Stimulated activated CD4-positive, alpha-beta T cell treated with anti-CD3 and anti-CD28 coated beads, Interleukin-12 subunit alpha, Interleukin-12 subunit beta, amount 100 ng/mL, for 24 hours (primary cell): Measurements from ENCODE around the gene DPYSL3.

Experiments used
- DNase-seq, 2 experiments: peaks; one replicate each; pipeline ENCODE4 v3.0.0-alpha.2; 2020; ENCODE audit warnings: low read depth in 2 of 2

The DPYSL3 gene

DNA sequence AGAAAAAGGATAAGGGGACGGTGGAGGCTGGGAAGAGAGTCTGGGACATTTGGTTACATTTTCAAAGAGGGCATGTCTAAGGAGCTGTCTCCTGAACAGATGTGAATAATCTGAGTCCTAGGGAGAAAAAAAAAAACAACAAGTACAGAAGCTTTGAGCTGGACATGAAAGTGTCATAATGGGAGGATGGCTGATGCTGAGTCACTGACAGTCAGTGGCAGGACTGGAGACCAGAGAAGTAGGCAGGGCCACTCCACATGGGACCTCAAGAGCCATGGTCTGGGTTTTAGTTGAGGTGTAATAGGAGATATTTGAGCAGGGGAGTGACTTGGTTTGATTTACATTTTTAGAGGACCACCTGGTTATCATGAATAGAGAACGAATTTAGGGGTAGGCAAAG, 70.6 kb downstream of the DPYSL3 start:
- no peak for DNase-seq

- DNase-seq: no peak
Measured at GRCh38 chr5:147437161-147437596, 72.7 kb downstream of the DPYSL3 start.

DNA sequence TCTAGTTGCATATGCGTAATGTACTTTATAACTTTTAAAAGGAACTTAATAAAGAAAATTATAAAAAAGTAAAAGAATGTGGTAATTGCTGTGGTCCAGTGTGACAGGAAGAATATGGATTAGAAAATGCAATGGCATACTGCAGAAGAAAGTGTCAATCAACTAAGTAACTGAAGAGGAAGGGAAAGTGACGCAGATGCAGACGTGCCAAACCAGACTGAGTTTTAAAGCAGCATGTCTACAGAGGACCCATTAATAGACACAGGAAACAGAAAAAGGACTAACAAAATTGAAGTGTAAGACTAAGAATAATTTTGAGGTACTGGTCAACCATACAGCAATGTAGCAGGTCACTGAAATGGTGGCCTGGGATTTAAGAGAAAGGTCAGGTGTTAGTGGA, 73.3 kb downstream of the DPYSL3 start:
- no peak for DNase-seq

GRCh38 chr5:147434049-147434448, 75.8 kb downstream of the DPYSL3 start:
- DNase-seq: no peak

DNA sequence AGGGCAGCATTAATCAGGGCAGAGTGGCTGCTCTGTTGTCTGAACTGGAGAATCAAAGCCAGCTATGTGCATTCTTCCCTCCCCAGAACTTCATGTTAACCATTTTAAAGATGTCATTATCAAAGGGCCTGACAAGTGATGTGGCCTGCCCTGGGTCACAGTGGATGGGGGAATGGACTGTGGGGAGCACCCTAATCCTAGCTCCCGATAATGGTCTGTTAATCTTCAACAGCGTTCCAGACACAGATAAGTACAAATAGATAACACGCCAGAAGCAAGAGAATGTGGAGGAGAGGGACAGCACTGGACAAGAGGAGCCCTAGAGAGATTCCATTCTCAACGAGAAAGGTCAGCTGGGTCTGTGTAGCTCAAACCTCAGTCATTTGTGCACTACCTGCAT, 77.5 kb downstream of the DPYSL3 start:
- DNase-seq: no peak

DNA sequence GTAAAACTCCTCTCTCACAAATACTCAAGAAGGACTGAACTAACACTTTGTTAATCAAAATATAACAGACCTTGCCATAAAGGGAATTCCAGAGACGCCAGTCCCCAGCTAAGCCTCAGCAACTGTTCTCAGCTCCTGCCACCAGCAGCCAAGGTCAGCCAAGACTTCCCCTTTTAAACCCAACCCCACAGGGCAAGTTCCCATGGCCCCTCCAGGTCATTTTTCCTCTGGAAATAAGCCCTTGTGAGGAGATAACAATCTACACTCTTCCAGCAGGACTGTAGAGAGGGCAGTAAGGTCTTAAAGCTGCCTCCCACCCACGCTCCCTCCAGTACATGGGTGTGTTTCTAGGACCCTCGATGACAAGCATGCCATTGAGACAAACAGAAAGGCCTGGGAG, 78.3 kb downstream of the DPYSL3 start:
- DNase-seq: no peak

- no peak for DNase-seq
Measured at GRCh38 chr5:147430628-147431027, 79.2 kb downstream of the DPYSL3 start.

DNA sequence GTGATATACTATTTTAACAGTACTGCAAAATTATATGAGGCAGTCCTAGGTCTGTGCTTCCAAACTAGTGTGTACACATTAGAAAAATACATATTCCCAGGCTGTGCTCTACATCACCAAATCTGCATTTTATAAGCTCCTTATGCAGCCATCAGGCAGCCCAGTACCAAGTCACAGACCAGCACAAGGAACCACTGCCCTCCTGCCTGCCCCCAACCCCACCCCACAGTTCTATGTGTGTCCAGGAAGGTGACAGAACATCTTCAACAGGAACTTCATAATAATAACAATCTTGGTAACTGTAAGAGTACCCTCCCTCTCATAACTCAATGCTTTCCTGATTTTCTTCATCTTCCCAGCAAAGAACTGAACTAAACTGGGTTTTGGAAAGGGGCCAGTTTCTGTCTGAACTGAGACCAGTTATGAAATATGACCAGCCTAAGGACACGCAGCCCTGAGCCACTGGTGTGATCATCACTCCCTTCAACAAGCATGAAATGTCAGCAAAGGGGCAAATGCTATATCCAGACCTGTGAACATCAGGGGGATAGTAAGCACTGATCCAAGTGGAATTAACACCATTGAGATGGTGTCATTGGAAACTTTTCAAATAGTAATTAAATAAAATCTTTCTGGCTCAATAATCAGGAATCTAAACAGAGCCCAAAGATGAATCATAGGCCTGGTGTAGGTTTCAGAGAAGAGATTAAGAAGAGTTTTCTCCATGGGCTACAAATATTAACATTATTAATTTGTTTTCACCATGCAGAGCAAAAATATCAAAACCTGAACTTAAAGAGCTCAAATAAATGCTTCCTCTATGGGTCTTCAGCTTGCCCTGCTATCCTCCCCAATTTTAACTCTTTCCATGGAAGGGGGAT, 82.1 kb downstream of the DPYSL3 start:
- DNase-seq: no peak

DNA sequence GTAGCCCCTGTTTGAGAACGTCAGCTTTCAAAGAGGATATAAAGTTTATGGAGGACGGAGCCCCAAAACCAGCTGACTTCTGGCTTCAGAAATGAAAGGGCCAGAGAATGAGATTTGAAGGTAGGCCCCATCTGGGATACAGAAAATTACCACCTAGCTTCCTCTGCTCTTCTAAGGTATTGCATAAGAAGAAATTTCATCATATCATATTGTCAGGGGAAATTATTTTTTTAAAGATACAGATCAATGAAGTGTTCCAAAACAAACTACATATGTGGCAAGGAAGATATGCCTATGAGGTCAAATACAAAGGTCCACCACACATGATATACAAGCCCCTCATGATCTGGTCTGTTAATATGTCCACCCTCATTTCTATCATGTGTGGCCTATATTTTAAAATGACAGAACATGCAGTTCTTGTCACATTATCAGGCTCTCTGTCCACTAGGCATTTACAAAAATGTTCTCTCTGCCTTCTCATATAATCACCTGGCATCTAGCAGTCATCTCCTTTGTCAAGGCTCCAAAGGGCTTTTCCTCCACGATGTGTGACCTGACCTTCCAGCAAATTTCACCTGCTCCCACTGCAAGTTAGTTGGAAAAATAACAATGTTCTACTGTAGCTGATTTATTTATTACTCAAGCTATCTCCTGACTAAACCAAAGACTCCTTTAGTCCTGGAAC, 83.1 kb downstream of the DPYSL3 start:
- no peak for DNase-seq

DNA sequence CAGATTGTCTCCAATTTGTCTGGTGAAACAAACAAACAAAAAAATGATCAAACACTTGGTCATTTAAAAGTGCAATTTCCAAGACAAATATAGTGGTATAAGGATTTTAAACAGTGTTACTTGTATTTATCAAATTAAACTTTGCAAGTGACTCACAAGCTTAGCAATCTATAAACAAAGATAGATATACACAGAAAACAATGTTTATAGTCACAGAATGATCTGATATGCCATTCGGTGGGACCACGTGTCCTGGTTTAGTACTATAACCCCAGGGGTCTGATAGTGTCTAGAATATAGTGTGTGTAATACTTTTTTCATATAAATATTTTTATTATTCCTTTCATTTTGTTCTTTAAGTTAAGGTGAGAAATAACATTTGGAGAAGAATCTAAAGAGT, 91.3 kb downstream of the DPYSL3 start:
- no peak for DNase-seq

- DNase-seq: no peak
Measured at GRCh38 chr5:147417135-147417813, 92.6 kb downstream of the DPYSL3 start.

DNA sequence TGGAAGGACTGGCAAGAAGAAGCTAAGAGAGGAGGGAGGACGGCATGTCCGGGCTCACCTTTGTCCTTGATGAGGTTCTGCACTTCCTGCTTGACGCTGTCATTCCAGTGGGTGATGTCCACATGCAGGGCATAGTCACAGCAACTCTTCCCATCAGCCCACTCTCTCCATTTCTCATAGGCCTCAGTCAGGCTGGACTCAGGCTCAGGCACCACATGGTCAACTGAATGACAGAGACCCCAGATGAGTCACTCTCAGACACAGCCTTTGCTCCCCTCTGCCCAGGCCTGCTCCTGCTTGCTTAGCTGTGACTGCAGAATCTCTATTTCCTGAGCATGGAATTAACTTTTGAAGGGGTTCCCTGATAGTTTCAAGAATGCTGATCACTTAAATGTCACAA, 94.2 kb downstream of the DPYSL3 start:
- no peak for DNase-seq

DNA sequence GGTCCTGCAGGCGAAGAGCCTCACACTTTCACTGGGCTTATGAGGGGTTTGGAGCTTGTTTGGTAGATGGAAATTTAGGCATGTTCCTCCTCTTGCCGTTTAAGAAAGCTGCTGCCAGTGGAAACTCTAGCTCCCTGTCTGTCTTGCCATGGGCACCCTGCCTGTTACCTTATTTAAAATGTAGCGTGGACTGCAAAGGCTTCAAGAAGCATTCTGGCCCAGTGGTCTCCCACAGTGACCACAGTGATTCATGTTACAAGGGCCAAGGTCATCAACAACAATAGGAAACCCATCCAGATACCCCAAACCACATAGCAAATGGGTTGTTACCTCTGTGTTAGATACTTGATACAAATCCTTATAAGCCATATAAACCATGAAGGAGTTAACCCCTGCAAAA, 96.6 kb downstream of the DPYSL3 start:
- DNase-seq: no peak

DNA sequence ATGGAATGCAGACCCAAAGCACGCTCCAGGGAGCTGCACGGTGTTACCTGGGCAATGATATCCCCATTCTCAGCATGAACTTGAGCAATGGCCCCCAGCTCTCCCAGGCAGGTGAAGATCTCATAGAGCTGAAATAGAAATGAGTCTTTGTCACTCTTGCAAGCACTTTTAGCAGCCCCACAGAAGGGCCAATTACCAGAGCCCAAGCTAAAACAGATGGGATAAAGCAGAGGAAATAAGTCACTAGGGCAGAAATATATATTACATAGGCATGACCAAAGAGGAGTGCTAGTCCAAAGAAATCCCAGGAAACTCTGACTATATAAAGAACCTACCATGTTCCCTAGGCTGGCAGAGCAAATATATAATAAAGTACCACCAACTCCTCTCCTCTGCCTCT, 97.3 kb downstream of the DPYSL3 start:
- DNase-seq: no peak

DNA sequence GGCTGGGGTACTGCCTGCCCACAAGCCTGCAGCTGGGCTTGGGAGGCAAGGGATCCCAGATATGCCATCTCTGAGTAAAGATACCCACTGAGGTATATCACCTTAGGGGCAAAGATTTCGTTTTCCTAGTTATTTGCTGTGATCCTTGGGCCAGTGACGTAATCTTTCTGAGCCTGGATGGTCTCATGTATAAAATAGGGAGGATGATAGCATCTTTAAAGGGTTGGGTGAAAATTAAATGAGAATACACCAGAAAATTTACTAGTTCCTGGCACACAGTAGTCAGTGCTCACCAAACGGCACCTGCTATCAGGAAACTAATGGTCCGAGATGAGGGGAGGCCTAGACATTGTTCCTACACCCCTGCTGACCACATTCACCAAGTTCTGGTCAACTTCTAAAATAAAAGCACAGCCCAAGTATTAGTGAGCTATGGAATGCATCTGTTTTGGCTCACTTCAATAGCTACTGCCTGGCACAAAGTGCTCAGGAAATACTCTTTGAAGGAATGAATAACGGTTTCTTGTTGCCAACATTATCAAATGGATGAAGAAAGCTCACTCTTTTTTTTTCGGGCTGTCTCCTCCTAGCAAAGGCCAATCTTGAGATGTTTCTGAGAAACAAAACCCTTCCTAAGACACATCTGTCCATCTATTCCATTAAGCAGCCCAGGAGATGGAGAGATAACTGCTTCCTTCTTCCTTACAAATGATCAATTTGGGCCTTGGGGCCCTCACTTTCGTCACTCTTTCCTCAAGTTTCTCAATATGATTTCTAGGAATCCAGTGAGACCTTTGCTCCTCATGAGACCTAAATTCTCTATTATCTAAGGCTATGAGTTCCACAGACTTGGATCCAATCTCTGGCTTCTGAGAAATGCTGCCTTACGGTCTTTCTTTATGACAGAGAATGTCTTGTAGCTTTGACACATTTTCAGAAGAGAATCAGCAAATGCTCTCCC, 98.2 kb downstream of the DPYSL3 start:
- no peak for DNase-seq

DNA sequence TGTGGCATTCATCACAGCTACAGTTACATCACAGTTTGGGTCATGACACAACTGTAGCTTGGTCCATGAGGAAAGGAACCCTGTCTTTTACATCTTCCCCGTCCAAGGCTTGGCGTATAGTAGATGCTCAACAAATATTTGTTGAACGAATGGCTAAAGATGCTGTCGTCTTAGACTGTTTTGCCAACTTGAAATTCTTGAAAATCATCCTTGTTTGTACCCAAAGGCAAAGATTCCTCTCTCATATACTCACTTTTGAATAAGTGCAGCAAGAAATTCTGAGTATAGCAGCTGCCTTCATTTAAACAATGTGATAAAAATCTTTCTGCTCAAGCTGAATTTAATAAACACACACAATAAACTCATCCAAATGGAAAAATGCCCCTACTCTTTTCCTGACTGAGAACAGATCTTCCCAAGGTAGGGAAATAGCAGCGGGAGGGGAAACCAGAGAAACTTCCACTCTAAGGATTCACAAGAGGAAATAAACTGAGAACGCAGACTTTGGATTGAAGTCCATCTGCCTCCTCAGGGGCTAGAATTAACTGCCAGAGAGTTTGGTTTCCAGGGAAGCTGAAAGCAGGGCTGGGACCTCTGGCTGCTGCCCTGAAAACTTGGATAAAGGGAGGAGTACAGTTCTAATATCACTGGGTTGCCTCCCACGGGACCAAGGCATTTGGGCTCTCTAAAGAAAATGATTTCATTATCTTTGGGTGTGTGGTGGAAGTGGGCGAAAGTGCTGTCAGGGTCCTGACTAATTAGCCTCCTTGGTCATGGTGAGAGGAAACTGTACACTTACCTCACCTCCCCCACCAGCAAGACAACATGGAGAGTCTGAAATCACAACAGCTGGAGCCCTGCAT, 99.1 kb downstream of the DPYSL3 start:
- no peak for DNase-seq

DNA sequence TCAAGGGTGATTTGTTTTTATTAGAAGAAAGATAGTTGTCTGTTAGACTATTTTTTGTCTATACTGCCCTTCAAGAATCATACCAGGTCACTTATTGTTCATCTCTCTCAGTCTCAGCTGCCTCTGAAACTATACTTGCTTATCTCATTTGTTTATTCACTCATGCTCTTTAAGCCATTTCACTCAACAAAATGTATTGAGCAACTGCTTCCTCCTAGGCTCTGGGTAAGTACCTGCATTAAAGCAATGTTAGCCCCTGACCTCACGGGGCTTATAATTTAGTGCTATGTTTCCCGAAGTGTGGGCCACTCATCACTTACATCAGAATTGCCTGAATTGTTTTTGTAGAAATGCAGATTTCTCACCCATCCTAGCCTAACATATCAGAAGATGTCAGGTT, 100.9 kb downstream of the DPYSL3 start:
- no peak for DNase-seq

GRCh38 chr5:147407094-147407681, 102.7 kb downstream of the DPYSL3 start:
- DNase-seq: no peak

GRCh38 chr5:147406636-147407035, 103.2 kb downstream of the DPYSL3 start:
- DNase-seq: no peak

DNA sequence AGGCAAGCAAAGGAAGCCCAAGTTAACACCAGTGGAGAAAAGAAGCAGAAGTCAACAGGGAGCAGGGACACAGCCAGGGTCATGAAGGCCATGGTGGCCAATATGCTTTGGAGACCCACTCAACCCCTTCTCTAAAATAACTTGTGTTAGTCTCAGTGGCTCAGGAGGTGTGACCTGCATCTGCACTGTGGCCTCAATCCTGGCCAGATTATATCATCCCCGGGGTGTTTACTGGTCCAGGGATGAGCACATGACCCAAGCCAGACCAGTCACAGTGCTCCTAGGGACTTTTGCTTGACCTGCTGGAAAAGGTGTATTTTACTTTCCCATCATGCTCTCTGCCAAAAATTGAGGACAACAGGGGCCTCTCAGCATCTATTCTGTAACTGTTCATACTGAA, 105.2 kb downstream of the DPYSL3 start:
- no peak for DNase-seq
